ENCODE results near the gene SSH2. TPM values are rescaled to one million over a fixed set of nuclear protein-coding genes. Genes with fewer than 3 reads are reported as not detected.
A peak's percentile ranks its signal among the peaks of the same experiment; 100 is the strongest.

Gene SSH2
- total and polyA plus RNA-seq, 2 of the 13 experiments (the other 11 are each of a cell fraction or from before 2014, with no cell fraction given): 6.0 to 6.4 TPM

DNA sequence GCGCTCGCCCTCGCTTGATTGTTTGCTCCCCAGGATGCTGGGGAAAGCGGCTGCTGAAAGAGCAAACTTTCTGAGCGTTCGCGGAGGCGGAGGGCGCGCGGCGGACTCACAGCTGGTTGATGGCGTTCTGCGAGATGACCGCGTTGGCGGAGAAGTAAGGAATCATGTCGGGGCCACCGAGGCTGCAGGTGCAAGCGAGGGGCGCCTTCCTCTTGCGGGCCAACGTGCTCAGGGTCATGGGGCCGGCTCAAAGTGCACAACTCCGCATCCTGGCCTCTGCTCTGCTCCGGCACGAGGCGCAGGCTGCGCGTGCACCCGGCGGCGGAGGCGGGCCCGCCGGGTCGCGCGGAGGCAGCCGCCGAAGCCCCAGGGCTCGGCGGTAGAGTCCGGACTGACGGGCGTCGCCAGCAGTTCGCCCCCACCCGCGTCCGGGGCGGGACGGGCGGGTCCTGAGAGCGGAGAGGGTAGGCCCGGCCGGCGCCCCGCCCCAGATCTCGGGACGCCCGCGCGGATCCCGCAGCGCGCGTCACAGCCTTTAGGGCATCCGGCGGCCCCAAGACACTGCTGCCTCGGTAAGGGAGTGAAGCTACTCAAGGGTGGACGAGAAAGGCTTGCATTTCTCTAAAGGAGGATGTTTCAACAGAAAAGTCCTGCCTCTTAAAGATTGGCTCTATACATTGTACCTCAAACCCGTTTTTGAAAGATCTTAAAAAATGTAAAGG, 168.8 kb downstream of the SSH2 start (continued):
- peak; percentile 65 for TF ChIP-seq ZNF501 (CRISPR knock-in tag; IDR thresholded peaks at IDR 0.05)
- no peak for TF ChIP-seq TBP (CRISPR knock-in tag; IDR thresholded peaks at IDR 0.05)
- TF ChIP-seq MEIS2 (CRISPR knock-in tag; IDR thresholded peaks at IDR 0.05): 0 out of 2 replicates have a peak, but pooled peaks have one; percentile 20
- no peak for TF ChIP-seq NR1H2 (CRISPR knock-in tag; IDR thresholded peaks at IDR 0.05; ENCODE audit: borderline replicate concordance, low read depth)
- TF ChIP-seq ZNF883 (CRISPR knock-in tag; IDR thresholded peaks at IDR 0.05; ENCODE audit: not compliant biosample characterization): peak; percentile 36
- TF ChIP-seq, protein P1, sequence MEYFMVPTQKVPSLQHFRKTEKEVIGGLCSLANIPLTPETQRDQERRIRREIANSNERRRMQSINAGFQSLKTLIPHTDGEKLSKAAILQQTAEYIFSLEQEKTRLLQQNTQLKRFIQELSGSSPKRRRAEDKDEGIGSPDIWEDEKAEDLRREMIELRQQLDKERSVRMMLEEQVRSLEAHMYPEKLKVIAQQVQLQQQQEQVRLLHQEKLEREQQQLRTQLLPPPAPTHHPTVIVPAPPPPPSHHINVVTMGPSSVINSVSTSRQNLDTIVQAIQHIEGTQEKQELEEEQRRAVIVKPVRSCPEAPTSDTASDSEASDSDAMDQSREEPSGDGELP (IDR thresholded peaks at IDR 0.05; ENCODE audit: borderline replicate concordance, low read depth): peak; percentile 76; the same call in 1 of the 2 replicates
- TF ChIP-seq IRF2 (CRISPR knock-in tag; IDR thresholded peaks at IDR 0.05): peak; percentile 33; the same call in 1 of the 2 replicates
- TF ChIP-seq, protein P2, sequence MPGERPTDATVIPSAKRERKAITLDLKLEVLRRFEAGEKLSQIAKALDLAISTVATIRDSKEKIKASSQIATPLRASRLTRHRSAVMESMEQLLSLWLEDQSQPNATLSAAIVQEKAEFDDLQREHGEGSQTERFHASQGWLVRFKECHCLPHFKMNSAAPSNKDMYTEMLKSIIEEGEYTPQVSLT (CRISPR knock-in tag; IDR thresholded peaks at IDR 0.05; ENCODE audit: borderline replicate concordance, low read depth): no peak
- TF ChIP-seq ZNF737 (CRISPR knock-in tag; IDR thresholded peaks at IDR 0.05; ENCODE audit: borderline replicate concordance): no peak
- TF ChIP-seq DMAP1 (CRISPR knock-in tag; IDR thresholded peaks at IDR 0.05): peak; percentile 82
- no peak for TF ChIP-seq SNRNP70 (IDR thresholded peaks at IDR 0.05; ENCODE audit: low read depth, low read length)
- peak; percentile 68 for TF ChIP-seq PHF8 (CRISPR knock-in tag; IDR thresholded peaks at IDR 0.05)
- TF ChIP-seq ZNF589 (CRISPR knock-in tag; conservative IDR thresholded peaks at IDR 0.05): no peak
- no peak for TF ChIP-seq KLF13 (CRISPR knock-in tag; IDR thresholded peaks at IDR 0.05)
- TF ChIP-seq FOXK1 (CRISPR knock-in tag; IDR thresholded peaks at IDR 0.05; ENCODE audit: borderline replicate concordance, low read depth): no peak
- TF ChIP-seq FOXA3 (CRISPR knock-in tag; IDR thresholded peaks at IDR 0.05): peak; percentile 46; the same call in 1 of the 2 replicates
- peak; percentile 28; the same call in 1 of the 2 replicates for TF ChIP-seq YEATS2 (CRISPR knock-in tag; IDR thresholded peaks at IDR 0.05; ENCODE audit: borderline replicate concordance)
- no peak for TF ChIP-seq NFRKB (IDR thresholded peaks at IDR 0.05)
- no peak for TF ChIP-seq FOXO1 (CRISPR knock-in tag; IDR thresholded peaks at IDR 0.05)
- TF ChIP-seq ZBTB21 (CRISPR knock-in tag; IDR thresholded peaks at IDR 0.05): no peak
- peak; percentile 81 for TF ChIP-seq ZNF563 (CRISPR knock-in tag; IDR thresholded peaks at IDR 0.05)
- TF ChIP-seq ZNF510 (CRISPR knock-in tag; IDR thresholded peaks at IDR 0.05; ENCODE audit: low read depth): no peak
- TF ChIP-seq NRL (CRISPR knock-in tag; IDR thresholded peaks at IDR 0.05; ENCODE audit: borderline replicate concordance): peak; percentile 25; the same call in 1 of the 2 replicates
- TF ChIP-seq, protein P3, sequence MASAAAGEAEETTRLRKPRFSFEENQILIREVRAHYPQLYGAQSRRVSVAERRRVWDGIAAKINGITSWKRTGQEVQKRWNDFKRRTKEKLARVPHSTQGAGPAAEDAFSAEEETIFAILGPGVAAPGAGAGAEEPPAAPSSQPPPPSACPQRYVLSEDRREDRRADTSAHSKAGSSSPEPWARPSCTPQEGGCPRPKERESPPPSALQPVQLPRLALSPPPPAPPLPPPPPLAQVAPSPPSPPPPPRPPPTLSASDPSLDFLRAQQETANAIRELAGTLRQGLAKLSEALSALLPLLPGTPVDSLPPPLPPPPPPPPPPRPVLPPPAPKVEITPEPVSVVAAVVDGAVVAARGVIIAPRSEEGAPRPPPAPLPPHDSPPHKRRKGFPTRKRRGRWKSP (CRISPR knock-in tag; IDR thresholded peaks at IDR 0.05): peak; percentile 73
- no peak for TF ChIP-seq NPAS2 (CRISPR knock-in tag; IDR thresholded peaks at IDR 0.05; ENCODE audit: borderline replicate concordance)
- no peak for TF ChIP-seq ZNF367 (CRISPR knock-in tag; IDR thresholded peaks at IDR 0.05; ENCODE audit: borderline replicate concordance)
- TF ChIP-seq HNF4G (IDR thresholded peaks at IDR 0.05; ENCODE audit: borderline replicate concordance, low read depth, low read length): peak; percentile 60
- TF ChIP-seq HNF4G (CRISPR knock-in tag; IDR thresholded peaks at IDR 0.05; ENCODE audit: borderline replicate concordance, low read depth): 0 out of 2 replicates have a peak, but pooled peaks have one; percentile 40

Measured in HepG2 (cell line).